Astrocyte (in vitro differentiated cells and primary cell): ENCODE data around the gene NEFH. TPM values are rescaled to one million over a fixed set of nuclear protein-coding genes. Genes with fewer than 3 reads are reported as not detected.

Experiments used
- DNase-seq: peaks from one replicate; pipeline ENCODE4 v3.0.0-alpha.2; 2010; ENCODE audit warnings: low read depth
- FAIRE-seq: peaks from 2 replicates; lab custom pipeline; 2011; peaks lifted over from hg19 to GRCh38; lab: Jason Lieb, UNC
- H2AFZ ChIP-seq: 2 replicates; pipeline ENCODE4 v1.6.0; 2012; ENCODE audit warnings: low read depth, low read length, inconsistent platforms
- H3K27ac ChIP-seq: 2 replicates; pipeline ENCODE4 v1.5.1; 2011; ENCODE audit warnings: low read depth, low read length, inconsistent platforms
- H3K27me3 ChIP-seq: 2 replicates; pipeline ENCODE4 v1.6.0; 2011; ENCODE audit warnings: low read length, inconsistent platforms; ENCODE audit not compliant: insufficient read depth
- H3K36me3 ChIP-seq: 2 replicates; pipeline ENCODE4 v1.5.1; 2011; ENCODE audit warnings: low read length, inconsistent platforms; ENCODE audit not compliant: insufficient read depth
- H3K4me1 ChIP-seq: 2 replicates; pipeline ENCODE4 v1.5.1; 2011; ENCODE audit warnings: low read length, inconsistent platforms; ENCODE audit not compliant: insufficient read depth
- H3K4me2 ChIP-seq: 2 replicates; pipeline ENCODE4 v1.6.0; 2012; ENCODE audit warnings: low read length, inconsistent platforms
- H3K4me3 ChIP-seq: 2 replicates; pipeline ENCODE4 v1.5.1; 2011; ENCODE audit warnings: low read depth, mild to moderate bottlenecking, low read length, inconsistent platforms; ENCODE audit not compliant: insufficient read depth
- H3K79me2 ChIP-seq: 2 replicates; pipeline ENCODE4 v1.6.0; 2012; ENCODE audit warnings: mild to moderate bottlenecking, low read length, inconsistent platforms; ENCODE audit not compliant: insufficient read depth
- H3K9ac ChIP-seq: 2 replicates; pipeline ENCODE4 v1.6.0; 2012; ENCODE audit warnings: mild to moderate bottlenecking, low read length, inconsistent platforms
- H3K9me3 ChIP-seq: 2 replicates; pipeline ENCODE4 v1.5.1; 2012; ENCODE audit warnings: low read depth, mild to moderate bottlenecking, low read length, inconsistent platforms; ENCODE audit not compliant: insufficient read depth
- H4K20me1 ChIP-seq: 2 replicates; pipeline ENCODE4 v1.6.0; 2012; ENCODE audit warnings: low read length, inconsistent platforms; ENCODE audit not compliant: insufficient read depth
- H3K27ac Mint-ChIP-seq: one replicate; pipeline ENCODE4 v1.8.0; 2021; ENCODE audit warnings: mild to moderate bottlenecking, mixed read lengths; ENCODE audit not compliant: unreplicated experiment
- H3K27me3 Mint-ChIP-seq: one replicate; pipeline ENCODE4 v1.8.0; 2021; ENCODE audit warnings: low read depth, mixed read lengths; ENCODE audit not compliant: unreplicated experiment
- H3K36me3 Mint-ChIP-seq: one replicate; pipeline ENCODE4 v1.8.0; 2021; ENCODE audit warnings: low read depth, mixed read lengths; ENCODE audit not compliant: unreplicated experiment
- H3K4me1 Mint-ChIP-seq: one replicate; pipeline ENCODE4 v1.8.0; 2021; ENCODE audit warnings: low read depth, mixed read lengths; ENCODE audit not compliant: unreplicated experiment
- H3K4me3 Mint-ChIP-seq: one replicate; pipeline ENCODE4 v1.8.0; 2021; ENCODE audit warnings: mild to moderate bottlenecking, moderate library complexity, mixed read lengths; ENCODE audit not compliant: unreplicated experiment
- H3K9me3 Mint-ChIP-seq: one replicate; pipeline ENCODE4 v1.8.0; 2021; ENCODE audit warnings: mild to moderate bottlenecking, mixed read lengths; ENCODE audit not compliant: unreplicated experiment
- CTCF ChIP-seq: IDR thresholded peaks from 2 replicates; pipeline ENCODE4 v1.5.1; 2011; ENCODE audit warnings: low read depth, mild to moderate bottlenecking, inconsistent platforms, low read length, moderate library complexity; ENCODE audit not compliant: insufficient read depth
- EZH2 ChIP-seq: IDR thresholded peaks from 2 replicates; pipeline ENCODE4 v1.6.1; 2012; ENCODE audit warnings: mild to moderate bottlenecking, low read length, inconsistent platforms; ENCODE audit not compliant: insufficient read depth
- total RNA-seq: library from RNA; stranded (reverse); gene quantifications from 2 replicates; pipeline ENCODE4 v1.2.1, GENCODE V29; 2021

NEFH gene
- total RNA-seq, 1 donor from 2014 or later: 3.1 TPM

GRCh38 chr22:29476116-29476515, 3.9 kb upstream of the NEFH start:
- H3K27ac ChIP-seq: no peak overlapping the region
- H3K4me3 ChIP-seq: no peak overlapping the region
- FAIRE-seq (no peak), DNase-seq (no peak)
- Mint-ChIP-seq H3K27ac (no peak overlapping the region), H3K9me3 (peaks cover 4% of the 10 kb centered on the region), H3K4me1 (peaks cover 5% of the 10 kb centered on the region), H3K4me3 (no peak overlapping the region), H3K36me3 (peaks cover 5% of the 10 kb centered on the region), H3K27me3 (peaks cover 73% of the 10 kb centered on the region)
- H3K27me3 ChIP-seq: peaks cover 41% of the 10 kb centered on the region
- H3K9ac ChIP-seq: no peak overlapping the region
- H3K4me2 ChIP-seq: no peak overlapping the region
- H4K20me1 ChIP-seq: peaks cover 29% of the 10 kb centered on the region
- H3K9me3 ChIP-seq: peaks cover 8% of the 10 kb centered on the region
- H3K4me1 ChIP-seq: peaks cover 6% of the 10 kb centered on the region
- TF ChIP-seq EZH2: no peak
- no peak for TF ChIP-seq CTCF
- no peak overlapping the region for H2AFZ ChIP-seq
- H3K36me3 ChIP-seq: no peaks in the 10 kb centered on the region
- H3K79me2 ChIP-seq: no peaks in the 10 kb centered on the region

GRCh38 chr22:29477723-29478318, 2.2 kb upstream of the NEFH start:
- no peak overlapping the region for H3K4me3 ChIP-seq
- H3K9me3 Mint-ChIP-seq: peaks cover 11% of the 10 kb centered on the region
- no peak overlapping the region for H3K9ac ChIP-seq
- FAIRE-seq (no peak), DNase-seq (no peak)
- no peaks in the 10 kb centered on the region for H3K79me2 ChIP-seq
- H3K4me1 Mint-ChIP-seq: peaks cover 13% of the 10 kb centered on the region
- H3K27me3 Mint-ChIP-seq: peaks cover 72% of the 10 kb centered on the region
- no peak overlapping the region for H3K27ac ChIP-seq
- TF ChIP-seq EZH2: no peak
- TF ChIP-seq CTCF: no peak
- H3K9me3 ChIP-seq: peaks cover 8% of the 10 kb centered on the region
- peaks cover 29% of the 10 kb centered on the region for H4K20me1 ChIP-seq
- no peak overlapping the region for H2AFZ ChIP-seq
- H3K36me3 Mint-ChIP-seq: peaks cover 6% of the 10 kb centered on the region
- H3K4me1 ChIP-seq: peaks cover 11% of the 10 kb centered on the region
- H3K27me3 ChIP-seq: peaks cover 48% of the 10 kb centered on the region
- no peaks in the 10 kb centered on the region for H3K36me3 ChIP-seq
- H3K4me2 ChIP-seq: no peak overlapping the region
- H3K4me3 Mint-ChIP-seq: no peak overlapping the region
- no peak overlapping the region for H3K27ac Mint-ChIP-seq
